Upper lobe of left lung (tissue), 4 donors: Measurements from ENCODE around the gene ENTHD1.

Experiments used
- CTCF ChIP-seq, 6 experiments: fragments of 450-650 bp in 4 of 6; fragments of 200-600 bp in 2 of 6; sonication (generic) in 2 of 6; IDR thresholded peaks; one replicate each; pipeline ENCODE4 v1.5.1; 2016 to 2019; ENCODE audit warnings: antibody characterized with exemption in 6 of 6
- POLR2AphosphoS5 ChIP-seq, 2 donors: sonication (generic); formaldehyde crosslinking; IDR thresholded peaks; one replicate each; pipeline ENCODE4 v1.5.1; 2017; ENCODE audit warnings: antibody characterized with exemption in 2 of 2

DNA sequence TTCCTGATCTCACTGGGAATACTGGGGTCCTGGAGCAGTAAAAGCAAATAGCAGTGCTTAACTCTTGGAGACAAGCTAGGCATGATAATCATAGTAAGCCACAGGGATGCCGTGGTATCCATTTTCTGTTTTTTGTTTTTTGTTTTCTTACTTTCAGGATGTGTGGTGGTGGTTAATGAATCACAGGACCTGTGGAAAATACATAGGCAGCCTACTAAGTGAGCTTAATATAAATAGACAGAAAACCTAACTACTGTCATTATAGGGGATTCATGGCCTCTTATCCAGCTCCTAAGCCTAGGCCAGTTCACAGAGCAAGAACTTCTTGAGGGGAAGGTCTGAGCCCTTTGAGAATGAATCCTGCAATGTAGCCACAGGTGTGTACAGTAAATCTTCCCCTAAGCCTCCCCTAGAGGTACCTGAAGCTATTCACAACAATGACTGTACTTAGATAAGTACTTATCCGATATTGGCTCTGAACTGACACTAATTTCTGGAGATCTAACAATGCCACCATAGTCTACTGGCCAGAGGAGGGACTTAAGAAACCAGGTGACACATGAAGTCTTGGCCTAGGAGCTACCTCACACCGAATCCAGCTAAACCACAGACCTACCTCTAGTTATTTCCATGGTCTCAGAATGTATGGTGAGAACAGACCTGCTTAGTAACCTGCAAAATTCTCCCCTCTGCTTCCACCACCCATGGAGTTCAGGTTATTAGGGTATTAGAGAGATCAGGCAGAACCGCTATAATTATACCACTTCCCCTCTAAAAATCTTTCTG, 83.6 kb downstream of the ENTHD1 start:
- TF ChIP-seq CTCF (IDR thresholded peaks at IDR 0.05) (no peak), POLR2AphosphoS5 (IDR thresholded peaks at IDR 0.05) (no peak)
